OCI-LY3 (cell line): ENCODE data around the gene PCGF2.

ENCODE experiments used
- CTCF ChIP-seq: fragments of 200-600, 300-600 bp; sonication (generic); IDR thresholded peaks from 2 replicates; pipeline ENCODE4 v1.5.1; 2014; ENCODE audit warnings: antibody characterized with exemption, low read length, low read depth
- EZH2phosphoT487 ChIP-seq: fragments of 200-600 bp; shearing (Covaris generic); IDR thresholded peaks from 2 replicates; pipeline ENCODE4 v1.6.1; 2018; ENCODE audit warnings: antibody characterized with exemption, mixed run types, low read depth

DNA sequence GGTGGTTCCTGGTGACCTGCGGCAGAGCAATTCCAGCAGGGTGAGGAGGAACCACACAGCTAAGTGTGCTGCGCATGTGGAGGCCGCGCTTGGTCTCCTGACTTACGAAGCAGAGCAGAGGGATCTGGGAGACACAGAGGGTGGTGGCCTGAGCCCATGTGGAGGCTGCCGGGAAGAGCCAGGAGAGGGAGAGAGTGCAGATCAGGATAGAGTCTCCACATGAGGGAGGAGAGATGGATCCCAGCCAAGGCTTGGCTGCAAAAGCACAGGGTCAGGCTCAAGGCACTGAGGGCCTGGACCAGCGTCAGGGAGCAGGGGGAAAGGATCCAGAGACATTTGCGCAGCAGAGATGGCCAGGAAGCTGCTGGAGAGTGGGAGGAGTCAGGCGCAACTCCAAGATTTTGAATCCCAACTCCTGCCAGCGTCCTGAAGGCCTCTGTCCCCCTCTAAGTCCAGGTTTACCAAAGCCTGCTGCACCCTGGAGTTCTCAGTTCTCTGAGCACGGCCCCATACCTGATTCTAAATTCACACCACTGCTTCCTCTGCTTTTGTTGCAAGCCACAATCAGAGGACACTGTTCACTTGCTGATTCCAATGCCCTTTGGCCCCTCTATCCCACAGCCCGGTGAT is 54.3 kb downstream of the PCGF2 start:
- TF ChIP-seq CTCF (no peak), EZH2phosphoT487 (no peak)
